IgD-negative memory B cell (primary cell): Measurements from ENCODE around the gene RHO. TPM values are rescaled to one million over a fixed set of nuclear protein-coding genes. Genes with fewer than 3 reads are reported as not detected.
"Not testable (repeated sequence)": the region's sequence is repeated elsewhere in the genome, so short reads cannot be mapped to it uniquely, and the experiment has no call there.

Source experiments
- H3K27ac Mint-ChIP-seq, 3 donors: one replicate each; pipeline ENCODE4 v1.8.0; 2020 to 2022; ENCODE audit warnings: mild to moderate bottlenecking in 3 of 3, mixed read lengths in 3 of 3, moderate library complexity in 1 of 3
- H3K27me3 Mint-ChIP-seq: one replicate; pipeline ENCODE4 v1.8.0; 2021; ENCODE audit warnings: mixed read lengths
- H3K36me3 Mint-ChIP-seq: one replicate; pipeline ENCODE4 v1.8.0; 2020; ENCODE audit warnings: mild to moderate bottlenecking, mixed read lengths
- H3K4me1 Mint-ChIP-seq, 3 donors: one replicate each; pipeline ENCODE4 v1.8.0; 2020 to 2022; ENCODE audit warnings: mixed read lengths in 3 of 3, mild to moderate bottlenecking in 1 of 3
- H3K4me3 Mint-ChIP-seq, 4 donors: one replicate each; pipeline ENCODE4 v1.8.0; 2020 to 2022; ENCODE audit warnings: mild to moderate bottlenecking in 4 of 4, mixed read lengths in 4 of 4, moderate library complexity in 3 of 4
- H3K9me3 Mint-ChIP-seq, 3 donors: one replicate each; pipeline ENCODE4 v1.8.0; 2020 to 2021; ENCODE audit warnings: mixed read lengths in 3 of 3, mild to moderate bottlenecking in 1 of 3
- polyA plus RNA-seq: library from polyadenylated mRNA; unstranded; fragments of 300-500 nt; fragmentation: Illumina TruSeq; gene quantifications from one replicate; pipeline ENCODE4 v1.2.3, GENCODE V29; 2021

RHO gene
- polyA plus RNA-seq, 1 donor from 2014 or later: not detected

GRCh38 chr3:129493206-129493605, 35.2 kb upstream of the RHO start:
- Mint-ChIP-seq H3K36me3 (peaks cover 6% of the 10 kb centered on the region), H3K4me1 (peaks cover 0 to 2% (median 0%) of the 10 kb centered on the region in 3 donors), H3K4me3 (no peak overlapping the region), H3K9me3 (no peaks in the 10 kb centered on the region), H3K27me3 (no peaks in the 10 kb centered on the region), H3K27ac (no peak overlapping the region)

GRCh38 chr3:129494499-129494898, 33.9 kb upstream of the RHO start:
- H3K36me3 Mint-ChIP-seq, H3K9me3 Mint-ChIP-seq, H3K4me1 Mint-ChIP-seq, H3K27ac Mint-ChIP-seq, H3K4me3 Mint-ChIP-seq, H3K27me3 Mint-ChIP-seq: not testable (repeated sequence)

- H3K4me3 Mint-ChIP-seq: not testable (repeated sequence)
Observed at GRCh38 chr3:129495006-129495639, 33.3 kb upstream of the RHO start.

GRCh38 chr3:129497876-129498275, 30.6 kb upstream of the RHO start:
- H3K36me3 Mint-ChIP-seq, H3K9me3 Mint-ChIP-seq, H3K4me1 Mint-ChIP-seq, H3K27me3 Mint-ChIP-seq, H3K27ac Mint-ChIP-seq, H3K4me3 Mint-ChIP-seq: not testable (repeated sequence)

More at GRCh38 chr3:129495006-129495639, 33.3 kb upstream of the RHO start:
- H3K9me3 Mint-ChIP-seq, H3K36me3 Mint-ChIP-seq, H3K27ac Mint-ChIP-seq, H3K27me3 Mint-ChIP-seq, H3K4me1 Mint-ChIP-seq: not testable (repeated sequence)

GRCh38 chr3:129498603-129499488, 29.6 kb upstream of the RHO start:
- H3K27ac Mint-ChIP-seq, H3K4me3 Mint-ChIP-seq, H3K4me1 Mint-ChIP-seq, H3K9me3 Mint-ChIP-seq, H3K36me3 Mint-ChIP-seq, H3K27me3 Mint-ChIP-seq: not testable (repeated sequence)

- H3K36me3 Mint-ChIP-seq, H3K27me3 Mint-ChIP-seq, H3K27ac Mint-ChIP-seq, H3K4me3 Mint-ChIP-seq, H3K4me1 Mint-ChIP-seq, H3K9me3 Mint-ChIP-seq: not testable (repeated sequence)
Observed at GRCh38 chr3:129499604-129500333, 28.7 kb upstream of the RHO start.

GRCh38 chr3:129500334-129500658, 28.1 kb upstream of the RHO start:
- Mint-ChIP-seq H3K9me3 (no peaks in the 10 kb centered on the region), H3K36me3 (peaks cover 6% of the 10 kb centered on the region), H3K4me1 (no peaks in the 10 kb centered on the region), H3K4me3 (no peak overlapping the region), H3K27ac (peak overlapping the region in 1 of 3 donors; percentile 76), H3K27me3 (no peaks in the 10 kb centered on the region)

- Mint-ChIP-seq H3K27me3 (no peaks in the 10 kb centered on the region), H3K4me3 (no peak overlapping the region), H3K27ac (no peak overlapping the region), H3K36me3 (peaks cover 5% of the 10 kb centered on the region), H3K9me3 (no peaks in the 10 kb centered on the region), H3K4me1 (no peaks in the 10 kb centered on the region)
Observed at GRCh38 chr3:129501630-129502029, 26.8 kb upstream of the RHO start.

GRCh38 chr3:129502641-129503408, 25.6 kb upstream of the RHO start:
- Mint-ChIP-seq H3K36me3 (peaks cover 4% of the 10 kb centered on the region), H3K4me1 (no peaks in the 10 kb centered on the region), H3K27me3 (no peaks in the 10 kb centered on the region), H3K9me3 (no peaks in the 10 kb centered on the region), H3K4me3 (no peak overlapping the region), H3K27ac (no peak overlapping the region)

- peak overlapping the region in 1 of 3 donors; percentile 35 for H3K27ac Mint-ChIP-seq
- no peaks in the 10 kb centered on the region for H3K27me3 Mint-ChIP-seq
- no peak overlapping the region for H3K4me3 Mint-ChIP-seq
- H3K9me3 Mint-ChIP-seq: no peaks in the 10 kb centered on the region
- H3K36me3 Mint-ChIP-seq: peaks cover 4% of the 10 kb centered on the region
- H3K4me1 Mint-ChIP-seq: no peaks in the 10 kb centered on the region
Observed at GRCh38 chr3:129503471-129504291, 24.8 kb upstream of the RHO start.

- H3K27ac Mint-ChIP-seq: no peak overlapping the region
Observed at GRCh38 chr3:129504471-129505100, 23.9 kb upstream of the RHO start.

GRCh38 chr3:129505341-129505740, 23.1 kb upstream of the RHO start:
- H3K9me3 Mint-ChIP-seq: no peaks in the 10 kb centered on the region
- H3K36me3 Mint-ChIP-seq: peaks cover 4% of the 10 kb centered on the region
- H3K4me3 Mint-ChIP-seq: no peak overlapping the region
- no peak overlapping the region for H3K27ac Mint-ChIP-seq
- no peaks in the 10 kb centered on the region for H3K27me3 Mint-ChIP-seq
- no peaks in the 10 kb centered on the region for H3K4me1 Mint-ChIP-seq

More at GRCh38 chr3:129504471-129505100, 23.9 kb upstream of the RHO start:
- Mint-ChIP-seq H3K4me1 (no peaks in the 10 kb centered on the region), H3K9me3 (no peaks in the 10 kb centered on the region), H3K4me3 (no peak overlapping the region), H3K36me3 (peaks cover 4% of the 10 kb centered on the region), H3K27me3 (no peaks in the 10 kb centered on the region)

GRCh38 chr3:129506231-129506742, 22.2 kb upstream of the RHO start:
- H3K36me3 Mint-ChIP-seq: no peaks in the 10 kb centered on the region
- no peaks in the 10 kb centered on the region for H3K27me3 Mint-ChIP-seq
- no peak overlapping the region for H3K27ac Mint-ChIP-seq
- peak overlapping the region in 1 of 4 donors; percentile 28 for H3K4me3 Mint-ChIP-seq
- H3K9me3 Mint-ChIP-seq: no peaks in the 10 kb centered on the region
- H3K4me1 Mint-ChIP-seq: no peaks in the 10 kb centered on the region
